PC-9 (cell line): Measurements from ENCODE around the gene AGMAT. TPM values are rescaled to one million over a fixed set of nuclear protein-coding genes. Genes with fewer than 3 reads are reported as not detected.

Experiments used
- BruUV-seq: library from RNA; stranded (reverse); fragments of 400-500 nt; replicated peaks from 2 replicates; lab custom pipeline; 2021; lab: Mats Ljungman, UMichigan
- CTCF ChIA-PET: fragments of 300-600 bp; sonication (Branson Sonifier 250); formaldehyde crosslinking; loops from one replicate; lab custom pipeline; 2022; ENCODE audit warnings: antibody characterized with exemption; lab: Charles Lee
- POLR2A ChIA-PET: fragments of 300-600 bp; sonication (Branson Sonifier 250); formaldehyde crosslinking; loops from one replicate; lab custom pipeline; 2022; ENCODE audit warnings: antibody characterized with exemption; ENCODE audit not compliant: unreplicated experiment; lab: Charles Lee
- DNase-seq, 2 experiments: peaks; one replicate each; pipeline versions ENCODE4 v3.0.0 to v3.0.0-alpha.2; 2015 to 2022; ENCODE audit warnings: mixed read lengths in 1 of 2
- H2AFZ ChIP-seq: fragments of 200-600 bp; sonication (generic); 2 replicates; pipeline ENCODE4 v1.8.1; 2017; ENCODE audit warnings: antibody characterized with exemption
- H3F3A ChIP-seq: fragments of 200-600 bp; sonication (generic); 2 replicates; pipeline ENCODE4 v1.8.1; 2017; ENCODE audit warnings: antibody characterized with exemption, mild to moderate bottlenecking, low read depth; ENCODE audit not compliant: insufficient read depth
- H3K27ac ChIP-seq: fragments of 200-600 bp; sonication (generic); 2 replicates; pipeline ENCODE4 v1.6.1; 2016; ENCODE audit warnings: mixed run types
- H3K27me3 ChIP-seq: fragments of 200-600 bp; sonication (generic); 2 replicates; pipeline ENCODE4 v1.6.1; 2016; ENCODE audit warnings: low read depth, mixed run types; ENCODE audit not compliant: insufficient read depth
- H3K36me3 ChIP-seq: fragments of 200-600 bp; sonication (generic); 2 replicates; pipeline ENCODE4 v1.6.1; 2016; ENCODE audit warnings: low read depth, mixed run types
- H3K4me1 ChIP-seq: fragments of 200-600 bp; sonication (generic); replicated peaks from 2 replicates; pipeline ENCODE4 v1.6.1; 2016; ENCODE audit warnings: mixed run types; ENCODE audit not compliant: insufficient read depth
- H3K4me2 ChIP-seq: fragments of 200-600 bp; sonication (generic); 2 replicates; pipeline ENCODE4 v1.6.1; 2017; ENCODE audit warnings: mixed run types
- H3K4me3 ChIP-seq: fragments of 200-600 bp; sonication (generic); 2 replicates; pipeline ENCODE4 v1.6.1; 2016; ENCODE audit warnings: mixed run types
- H3K79me2 ChIP-seq: fragments of 200-600 bp; sonication (generic); 2 replicates; pipeline ENCODE4 v1.6.1; 2017; ENCODE audit warnings: low read depth, mixed run types
- H3K9me2 ChIP-seq: fragments of 200-600 bp; sonication (generic); 2 replicates; pipeline ENCODE4 v1.8.1; 2017; ENCODE audit warnings: mild to moderate bottlenecking; ENCODE audit not compliant: insufficient read depth
- H3K9me3 ChIP-seq: fragments of 200-600 bp; sonication (generic); 2 replicates; pipeline ENCODE4 v1.8.1; 2016; ENCODE audit warnings: low read depth; ENCODE audit not compliant: insufficient read depth
- H4K20me1 ChIP-seq: fragments of 200-600 bp; sonication (generic); 2 replicates; pipeline ENCODE4 v1.8.1; 2017; ENCODE audit not compliant: insufficient read depth
- CTCF ChIP-seq: fragments of 200-600 bp; sonication (generic); conservative IDR thresholded peaks from 2 replicates; pipeline ENCODE4 v1.6.1; 2017; ENCODE audit warnings: mixed run types, antibody characterized with exemption, mild to moderate bottlenecking, moderate library complexity
- EZH2 ChIP-seq: fragments of 200-600 bp; sonication (generic); IDR thresholded peaks from 2 replicates; pipeline ENCODE4 v1.8.0; 2017; ENCODE audit warnings: antibody characterized with exemption, low read depth
- intact Hi-C: fragments of 100-400 bp; cut with micrococcal nuclease; formaldehyde crosslinking; loops from one replicate; pipeline ENCODE4 v1.10.0; 2022; ENCODE audit not compliant: unreplicated experiment
- total RNA-seq: library from RNA; stranded (reverse); gene quantifications from 2 replicates; pipeline ENCODE4 v1.2.3, GENCODE V29; 2021

Gene AGMAT
- total RNA-seq, 1 experiment from 2014 or later: 2.9 TPM

- no peaks in the 10 kb centered on the region for H3K36me3 ChIP-seq
- no TSS peak for BruUV-seq
- no peak for DNase-seq
- CTCF ChIA-PET: no interaction called here
- H3K4me1 ChIP-seq: no peaks in the 10 kb centered on the region
- H3K9me3 ChIP-seq: no peaks in the 10 kb centered on the region
- POLR2A ChIA-PET: no interaction called here
- H2AFZ ChIP-seq: no peak overlapping the region
- H3K27me3 ChIP-seq: no peaks in the 10 kb centered on the region
- no peaks in the 10 kb centered on the region for H4K20me1 ChIP-seq
- no peaks in the 10 kb centered on the region for H3K79me2 ChIP-seq
- no peaks in the 10 kb centered on the region for H3K9me2 ChIP-seq
- no peak for TF ChIP-seq CTCF
- no peak overlapping the region for H3K4me3 ChIP-seq
- no peak overlapping the region for H3K27ac ChIP-seq
- no peaks in the 10 kb centered on the region for H3F3A ChIP-seq
- intact Hi-C loops: no loop called here
- H3K4me2 ChIP-seq: no peak overlapping the region
Measured at GRCh38 chr1:15541231-15541792, 43.5 kb downstream of the AGMAT start.

- ChIA-PET POLR2A (interaction anchor here (0.6 kb wide), 1 partner anchor 216 kb away, joined by 6 read pairs; no protein-coding TSS in a partner anchor), CTCF (no interaction called here)
- Histone ChIP-seq H3K79me2 (no peaks in the 10 kb centered on the region), H3K9me3 (no peaks in the 10 kb centered on the region), H3K27ac (no peak overlapping the region), H3K4me1 (no peaks in the 10 kb centered on the region), H3K9me2 (no peaks in the 10 kb centered on the region), H3K4me3 (no peak overlapping the region), H3F3A (no peaks in the 10 kb centered on the region), H2AFZ (no peak overlapping the region), H3K36me3 (no peaks in the 10 kb centered on the region), H3K4me2 (no peak overlapping the region), H4K20me1 (no peaks in the 10 kb centered on the region), H3K27me3 (no peaks in the 10 kb centered on the region)
- intact Hi-C loops: no loop called here
- no peak for DNase-seq
- BruUV-seq: no TSS peak
- no peak for TF ChIP-seq EZH2
- TF ChIP-seq CTCF: no peak
Measured at GRCh38 chr1:15540186-15540585, 44.7 kb downstream of the AGMAT start.

- POLR2A ChIA-PET: no interaction called here
- CTCF ChIA-PET: no interaction called here
- no peaks in the 10 kb centered on the region for H3K9me2 ChIP-seq
- no peak overlapping the region for H3K4me3 ChIP-seq
- H4K20me1 ChIP-seq: no peaks in the 10 kb centered on the region
- no peaks in the 10 kb centered on the region for H3K4me1 ChIP-seq
- no peak for TF ChIP-seq EZH2
- no peak for TF ChIP-seq CTCF
- H3K27ac ChIP-seq: no peak overlapping the region
- no peak overlapping the region for H2AFZ ChIP-seq
- intact Hi-C loops: no loop called here
- DNase-seq: no peak
- no peaks in the 10 kb centered on the region for H3K27me3 ChIP-seq
- no peaks in the 10 kb centered on the region for H3K36me3 ChIP-seq
- H3K79me2 ChIP-seq: no peaks in the 10 kb centered on the region
- no peak overlapping the region for H3K4me2 ChIP-seq
- H3K9me3 ChIP-seq: no peaks in the 10 kb centered on the region
- BruUV-seq: no TSS peak
- H3F3A ChIP-seq: no peaks in the 10 kb centered on the region
Measured at GRCh38 chr1:15538771-15539170, 46.1 kb downstream of the AGMAT start.
